ENCODE results near the gene DENND1A.
"Not testable (repeated sequence)": the region's sequence is repeated elsewhere in the genome, so short reads cannot be mapped to it uniquely, and the experiment has no call there.

Gene DENND1A

DNA sequence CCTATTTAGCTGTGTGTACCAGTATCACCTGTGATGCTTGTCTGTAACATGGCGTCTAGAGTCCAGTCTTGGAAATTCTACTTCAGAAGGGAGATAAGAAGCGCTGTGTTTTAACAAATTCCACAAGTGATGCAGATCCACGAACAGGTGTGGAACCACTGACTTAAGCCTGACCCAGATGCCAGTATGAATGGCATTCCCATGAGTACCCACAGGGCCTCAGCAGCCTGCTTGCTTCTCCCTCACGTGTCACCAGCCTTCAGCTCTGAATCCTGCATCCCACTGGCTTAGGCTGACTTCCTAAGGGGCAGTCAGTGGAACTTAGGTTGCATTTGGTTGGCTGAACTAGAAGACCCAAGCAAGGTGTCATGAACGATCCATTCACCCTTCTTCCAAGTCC lies 8.5 kb upstream of the DENND1A start:
- no peak overlapping the region for H3K4me3 ChIP-seq (ENCODE audit: low read depth, low read length)
- no peak for TF ChIP-seq CTCF (IDR thresholded peaks at IDR 0.05; ENCODE audit: low read depth, low read length)

DNA sequence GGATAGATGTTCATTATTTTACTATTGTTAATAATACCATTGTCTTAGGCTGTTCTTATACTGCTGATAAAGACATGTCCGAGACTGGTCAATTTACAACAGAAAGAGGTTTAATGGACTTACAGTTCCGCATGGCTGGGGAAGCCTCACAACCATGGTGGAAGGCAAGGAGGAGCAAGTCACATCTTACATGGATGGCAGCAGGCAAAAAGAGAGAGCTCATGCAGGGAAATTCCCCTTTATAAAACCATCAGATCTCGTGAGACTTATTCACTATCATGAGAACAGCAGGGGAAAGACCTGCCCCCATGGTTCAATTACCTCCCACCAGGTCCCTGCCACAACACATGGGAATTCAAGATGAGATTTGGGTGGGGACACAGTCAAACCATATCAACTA lies 6.6 kb upstream of the DENND1A start:
- H3K4me3 ChIP-seq (ENCODE audit: low read depth, low read length), result not testable (repeated sequence)

- H3K4me3 ChIP-seq (ENCODE audit: low read depth, low read length), result no peak overlapping the region
- no peak for TF ChIP-seq CTCF (IDR thresholded peaks at IDR 0.05; ENCODE audit: low read depth, low read length)
Measured at GRCh38 chr9:123933440-123934212, 3.7 kb upstream of the DENND1A start.

DNA sequence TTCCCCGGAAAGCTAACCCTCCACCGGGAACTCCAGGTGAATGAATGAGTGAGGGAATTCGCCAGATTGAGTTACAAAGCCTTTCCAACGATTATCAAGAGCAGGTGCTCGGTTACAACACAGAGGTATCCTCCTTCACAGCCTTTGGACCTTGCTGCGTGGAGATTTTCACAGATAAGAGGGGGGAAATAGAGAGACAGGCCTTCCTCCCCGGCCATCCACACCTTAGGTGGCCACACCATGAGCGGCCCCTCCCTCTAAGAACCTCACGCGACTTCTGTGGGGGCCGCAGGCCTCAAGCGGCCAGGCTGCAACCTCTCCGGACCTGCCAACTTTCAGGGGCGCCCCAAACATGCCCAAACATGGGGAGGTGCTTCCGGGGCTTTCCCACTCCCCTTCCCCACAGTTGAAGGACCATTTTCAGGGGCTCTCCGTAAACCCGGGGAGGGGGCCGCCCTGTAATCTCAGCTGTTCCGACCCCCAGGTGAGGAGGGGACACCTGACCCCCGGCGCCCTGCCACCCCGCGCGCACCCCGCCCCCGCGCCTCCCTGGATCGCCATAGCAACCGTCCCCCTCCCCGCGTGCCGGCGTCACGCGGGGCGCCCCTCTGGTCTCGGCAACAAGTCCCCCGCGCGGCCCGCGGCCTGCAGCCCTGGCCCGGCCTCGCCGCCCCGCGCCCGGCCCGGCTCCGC lies 603 bp downstream of the DENND1A start:
- H3K4me3 ChIP-seq (ENCODE audit: low read depth, low read length), result peak overlapping the region; percentile 73
- TF ChIP-seq CTCF (IDR thresholded peaks at IDR 0.05; ENCODE audit: low read depth, low read length), result no peak

DNA sequence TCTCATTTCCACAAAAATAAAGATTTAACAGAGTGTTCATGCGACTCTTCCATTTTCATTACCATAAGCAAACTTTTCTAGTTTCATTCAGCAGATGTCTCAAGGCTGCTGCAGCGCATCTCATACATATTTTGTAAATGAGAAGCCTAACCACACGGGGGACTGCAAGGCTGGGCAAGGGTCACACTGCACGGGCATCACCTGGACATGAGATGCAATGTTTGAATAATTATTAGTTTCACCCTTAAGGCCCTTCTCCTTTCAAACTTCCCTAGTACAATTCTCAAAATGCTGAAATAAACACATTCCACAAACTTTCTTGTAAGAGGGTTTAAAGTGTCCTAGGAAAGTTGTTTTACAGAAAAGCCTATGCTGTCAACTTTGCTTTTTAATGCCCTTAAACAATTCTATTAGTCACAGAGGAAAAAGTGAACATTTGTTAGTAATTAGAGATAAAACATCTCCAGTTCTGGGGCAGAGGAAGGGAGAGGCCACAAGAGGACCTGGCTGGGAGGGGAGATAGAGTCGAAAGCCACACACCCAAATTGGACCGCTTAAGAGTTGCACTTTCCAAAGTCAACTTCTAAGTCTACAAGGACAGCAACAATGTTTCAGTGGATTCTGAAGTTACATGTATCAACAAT lies 1.3 kb downstream of the DENND1A start:
- no peak for TF ChIP-seq CTCF (IDR thresholded peaks at IDR 0.05; ENCODE audit: low read depth, low read length)
- H3K4me3 ChIP-seq (ENCODE audit: low read depth, low read length), result peak overlapping the region; percentile 73

- peak overlapping the region; percentile 1; the same call in 1 of the 2 replicates for H3K4me3 ChIP-seq (ENCODE audit: low read depth, low read length)
- TF ChIP-seq CTCF (IDR thresholded peaks at IDR 0.05; ENCODE audit: low read depth, low read length), result no peak
Measured at GRCh38 chr9:123927625-123928532, 2.0 kb downstream of the DENND1A start.

DNA sequence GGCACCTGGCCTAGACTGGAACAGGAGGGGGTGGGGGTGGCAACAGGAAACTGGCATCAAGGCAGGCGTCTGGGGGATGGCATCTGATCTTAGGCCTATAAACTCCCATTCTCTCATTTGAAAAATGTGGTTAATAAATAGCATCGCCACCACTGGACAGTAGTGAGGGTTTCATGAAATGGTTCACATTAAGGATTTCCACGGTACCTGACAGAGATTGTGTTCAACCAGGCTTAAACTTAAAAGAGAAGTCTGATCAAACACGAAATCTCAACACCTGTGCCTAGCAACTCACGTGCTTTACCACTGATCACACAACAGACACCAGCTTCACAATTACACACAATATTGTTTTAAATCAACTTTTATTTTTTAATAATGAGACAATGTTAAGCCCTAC lies 3.0 kb downstream of the DENND1A start:
- H3K4me3 ChIP-seq (ENCODE audit: low read depth, low read length), result no peak overlapping the region
- no peak for TF ChIP-seq CTCF (IDR thresholded peaks at IDR 0.05; ENCODE audit: low read depth, low read length)
